ENCODE measurements around the gene ANXA7. TPM values are rescaled to one million over a fixed set of nuclear protein-coding genes. Genes with fewer than 3 reads are reported as not detected.
A peak's percentile ranks its signal among the peaks of the same experiment; 100 is the strongest.

ANXA7 gene
- polyA plus RNA-seq, 2 of the 4 experiments (the other 2 are of a cell fraction) = 96.2 to 150 TPM

DNA sequence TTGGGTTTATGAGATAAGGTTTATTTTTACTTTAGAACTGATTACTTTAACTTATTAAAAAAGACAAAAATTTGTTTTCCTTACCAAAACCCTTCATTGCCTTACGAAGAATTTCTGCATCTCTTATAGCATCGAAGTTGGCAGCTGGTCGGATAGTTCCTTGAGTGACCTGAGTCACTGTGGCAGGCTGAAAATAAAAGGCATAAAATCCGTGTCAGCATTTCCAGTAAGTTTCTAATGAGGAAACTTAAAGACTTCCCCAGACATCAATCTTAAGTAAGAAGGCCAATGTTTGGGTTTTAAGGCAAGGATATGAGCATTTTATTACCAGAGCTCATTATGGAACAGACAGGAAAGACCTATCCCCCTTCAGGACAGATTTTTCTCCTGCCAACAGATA, 25.6 kb downstream of the ANXA7 start:
- 87% methylated on average over 4 of the region's 4 CpGs for WGBS (ENCODE audit: missing lambda C conversion rate)
- Histone ChIP-seq H3K4me3 (no peak overlapping the region), H3K9me3 (no peaks in the 10 kb centered on the region), H3K4me1 (no peaks in the 10 kb centered on the region), H3K27ac (no peak overlapping the region), H3K4me2 (no peak overlapping the region)
- FAIRE-seq (no peak), DNase-seq (ENCODE audit: low read depth in 1 of 2, low spot score in 1 of 2) (no peak), ATAC-seq (no peak)
- ChIA-PET CTCF (no interaction called here), POLR2A (no interaction called here)
- TF ChIP-seq GATA3 (IDR thresholded peaks at IDR 0.05; ENCODE audit: borderline replicate concordance) (no peak), MAFK (IDR thresholded peaks at IDR 0.05; ENCODE audit: partially characterized antibody) (peak; percentile 83)
- TF ChIP-seq, protein P1, sequence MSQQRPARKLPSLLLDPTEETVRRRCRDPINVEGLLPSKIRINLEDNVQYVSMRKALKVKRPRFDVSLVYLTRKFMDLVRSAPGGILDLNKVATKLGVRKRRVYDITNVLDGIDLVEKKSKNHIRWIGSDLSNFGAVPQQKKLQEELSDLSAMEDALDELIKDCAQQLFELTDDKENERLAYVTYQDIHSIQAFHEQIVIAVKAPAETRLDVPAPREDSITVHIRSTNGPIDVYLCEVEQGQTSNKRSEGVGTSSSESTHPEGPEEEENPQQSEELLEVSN (IDR thresholded peaks at IDR 0.05; ENCODE audit: borderline replicate concordance, low read depth) = no peak

DNA sequence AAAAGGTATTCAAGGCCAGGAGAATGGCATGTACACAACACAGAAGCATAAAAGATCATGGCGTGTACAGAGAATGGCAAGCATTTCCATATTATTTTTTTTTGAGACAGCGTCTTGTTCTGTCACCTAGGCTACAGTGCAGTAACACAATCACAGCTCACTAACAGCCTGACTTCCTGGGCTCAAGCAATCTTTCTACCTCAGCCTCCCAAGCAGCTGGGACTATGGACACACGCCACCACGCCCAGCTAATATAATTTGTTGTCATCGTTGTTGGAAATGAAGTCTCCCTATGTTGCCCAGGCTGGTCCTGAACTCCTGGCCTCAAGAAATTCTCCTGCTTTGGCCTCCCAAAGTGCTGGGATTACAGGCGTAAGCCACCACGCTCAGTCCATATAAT, 27.3 kb downstream of the ANXA7 start:
- H3K9me3 ChIP-seq = no peaks in the 10 kb centered on the region
- no peak for ATAC-seq
- H3K4me2 ChIP-seq = no peak overlapping the region
- TF ChIP-seq RCOR1 (IDR thresholded peaks at IDR 0.05; ENCODE audit: low read depth, low read length) = no peak
- TF ChIP-seq ZSCAN20 (CRISPR knock-in tag; IDR thresholded peaks at IDR 0.05) = no peak
- no peak for TF ChIP-seq TFCP2L1 (CRISPR knock-in tag; IDR thresholded peaks at IDR 0.05)
- TF ChIP-seq HDAC2 (IDR thresholded peaks at IDR 0.05) = no peak
- TF ChIP-seq TP53 (CRISPR knock-in tag; IDR thresholded peaks at IDR 0.05) = no peak
- no peak for TF ChIP-seq ZC3H11A (IDR thresholded peaks at IDR 0.05)
- no peak for TF ChIP-seq FOXS1 (CRISPR knock-in tag; IDR thresholded peaks at IDR 0.05)
- TF ChIP-seq, protein P2, sequence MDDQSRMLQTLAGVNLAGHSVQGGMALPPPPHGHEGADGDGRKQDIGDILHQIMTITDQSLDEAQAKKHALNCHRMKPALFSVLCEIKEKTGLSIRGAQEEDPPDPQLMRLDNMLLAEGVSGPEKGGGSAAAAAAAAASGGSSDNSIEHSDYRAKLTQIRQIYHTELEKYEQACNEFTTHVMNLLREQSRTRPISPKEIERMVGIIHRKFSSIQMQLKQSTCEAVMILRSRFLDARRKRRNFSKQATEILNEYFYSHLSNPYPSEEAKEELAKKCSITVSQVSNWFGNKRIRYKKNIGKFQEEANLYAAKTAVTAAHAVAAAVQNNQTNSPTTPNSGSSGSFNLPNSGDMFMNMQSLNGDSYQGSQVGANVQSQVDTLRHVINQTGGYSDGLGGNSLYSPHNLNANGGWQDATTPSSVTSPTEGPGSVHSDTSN (IDR thresholded peaks at IDR 0.05) = no peak
- TF ChIP-seq NPAS2 (CRISPR knock-in tag; IDR thresholded peaks at IDR 0.05; ENCODE audit: borderline replicate concordance) = no peak
- no peak for TF ChIP-seq RAD21 (conservative IDR thresholded peaks at IDR 0.05 in 1 of 2, IDR thresholded peaks at IDR 0.05 in 1 of 2)
- TF ChIP-seq, protein P1 (IDR thresholded peaks at IDR 0.05; ENCODE audit: borderline replicate concordance, low read depth) = no peak
- no peak for TF ChIP-seq CHD4 (IDR thresholded peaks at IDR 0.05; ENCODE audit: borderline replicate concordance)
- TF ChIP-seq NFE2L2 (conservative IDR thresholded peaks at IDR 0.05; ENCODE audit: low read length) = no peak
- no peak for TF ChIP-seq JUNB (IDR thresholded peaks at IDR 0.05)
- no peak for TF ChIP-seq NR3C1 (IDR thresholded peaks at IDR 0.05)
- no peak for TF ChIP-seq MAFK (IDR thresholded peaks at IDR 0.05; ENCODE audit: partially characterized antibody)
- no peak for TF ChIP-seq CEBPB (IDR thresholded peaks at IDR 0.05)
- no peak for TF ChIP-seq POLR2A (IDR thresholded peaks at IDR 0.05; ENCODE audit: low read length)
- no peak for TF ChIP-seq MAZ (IDR thresholded peaks at IDR 0.05; ENCODE audit: borderline replicate concordance, low read depth, low read length)
- ChIA-PET CTCF (interaction anchor here (1.1 kb wide), 2 partner anchors 11 to 16 kb away, joined by 3 to 5 read pairs; no protein-coding TSS in a partner anchor), POLR2A (no interaction called here)
- no peak overlapping the region for H3K4me3 ChIP-seq
- no peaks in the 10 kb centered on the region for H3K4me1 ChIP-seq
- no peak overlapping the region for H3K27ac ChIP-seq
- DNase-seq (ENCODE audit: low read depth in 1 of 2, low spot score in 1 of 2) = no peak
- FAIRE-seq = no peak
- WGBS (ENCODE audit: missing lambda C conversion rate) = 94% methylated on average over 7 of the region's 7 CpGs

DNA sequence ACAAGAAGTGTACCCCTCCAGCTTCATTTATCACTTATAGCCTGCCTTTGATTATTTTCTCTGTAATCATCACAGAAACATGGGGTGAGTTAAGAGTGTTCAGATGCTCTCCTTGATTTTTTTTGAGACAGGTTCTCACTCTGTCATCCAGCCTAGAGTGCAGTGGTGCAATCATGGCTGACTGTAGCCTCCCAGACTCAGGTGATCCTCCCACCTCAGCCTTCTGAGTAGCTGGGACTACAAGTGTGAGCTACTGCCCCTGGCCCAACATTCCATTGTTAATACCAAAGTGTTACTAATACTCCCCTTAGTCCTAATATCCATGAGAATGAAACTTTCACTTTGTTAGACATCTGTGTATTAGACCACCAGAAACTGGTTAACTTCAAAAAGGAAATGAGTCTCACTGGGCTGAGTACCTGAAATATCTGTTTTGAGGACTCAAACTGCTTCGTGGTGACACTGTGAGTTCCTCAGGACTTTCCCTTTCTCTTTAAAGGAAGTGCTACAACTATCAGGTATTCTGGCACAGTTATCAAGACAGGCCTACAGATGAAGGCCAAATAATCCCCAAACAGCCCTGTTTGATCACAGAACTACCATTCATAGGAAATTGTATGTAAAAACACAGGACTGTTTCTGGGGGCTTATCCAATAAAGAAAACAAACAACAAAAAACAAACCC, 34.7 kb downstream of the ANXA7 start:
- ChIA-PET CTCF (interaction anchor here (1.1 kb wide), 1 partner anchor 28 kb away, joined by 3 read pairs; no protein-coding TSS in a partner anchor), POLR2A (no interaction called here)
- no peak for DNase-seq (ENCODE audit: low read depth in 1 of 2, low spot score in 1 of 2)
- FAIRE-seq = no peak
- WGBS (ENCODE audit: missing lambda C conversion rate) = 65% methylated on average over 1 of the region's 1 CpG
- H3K4me3 ChIP-seq = no peak overlapping the region
- ATAC-seq = no peak
- no peaks in the 10 kb centered on the region for H3K9me3 ChIP-seq
- no peak overlapping the region for H3K27ac ChIP-seq
- H3K4me2 ChIP-seq = no peak overlapping the region
- no peaks in the 10 kb centered on the region for H3K4me1 ChIP-seq
- TF ChIP-seq PHF8 (IDR thresholded peaks at IDR 0.05; ENCODE audit: borderline replicate concordance, low read depth) (no peak), CHD4 (IDR thresholded peaks at IDR 0.05; ENCODE audit: borderline replicate concordance) (no peak), FOXS1 (CRISPR knock-in tag; IDR thresholded peaks at IDR 0.05) (no peak), MAFK (IDR thresholded peaks at IDR 0.05; ENCODE audit: partially characterized antibody) (no peak), RCOR1 (IDR thresholded peaks at IDR 0.05; ENCODE audit: low read depth, low read length) (no peak), NR3C1 (IDR thresholded peaks at IDR 0.05) (no peak), TFCP2L1 (CRISPR knock-in tag; IDR thresholded peaks at IDR 0.05) (no peak), HOXB5 (CRISPR knock-in tag; IDR thresholded peaks at IDR 0.05) (no peak), POLR2AphosphoS2 (conservative IDR thresholded peaks at IDR 0.05; ENCODE audit: low read length) (no peak), MAZ (IDR thresholded peaks at IDR 0.05; ENCODE audit: borderline replicate concordance, low read depth, low read length) (no peak), RFX5 (IDR thresholded peaks at IDR 0.05) (no peak)
- TF ChIP-seq, protein P3, sequence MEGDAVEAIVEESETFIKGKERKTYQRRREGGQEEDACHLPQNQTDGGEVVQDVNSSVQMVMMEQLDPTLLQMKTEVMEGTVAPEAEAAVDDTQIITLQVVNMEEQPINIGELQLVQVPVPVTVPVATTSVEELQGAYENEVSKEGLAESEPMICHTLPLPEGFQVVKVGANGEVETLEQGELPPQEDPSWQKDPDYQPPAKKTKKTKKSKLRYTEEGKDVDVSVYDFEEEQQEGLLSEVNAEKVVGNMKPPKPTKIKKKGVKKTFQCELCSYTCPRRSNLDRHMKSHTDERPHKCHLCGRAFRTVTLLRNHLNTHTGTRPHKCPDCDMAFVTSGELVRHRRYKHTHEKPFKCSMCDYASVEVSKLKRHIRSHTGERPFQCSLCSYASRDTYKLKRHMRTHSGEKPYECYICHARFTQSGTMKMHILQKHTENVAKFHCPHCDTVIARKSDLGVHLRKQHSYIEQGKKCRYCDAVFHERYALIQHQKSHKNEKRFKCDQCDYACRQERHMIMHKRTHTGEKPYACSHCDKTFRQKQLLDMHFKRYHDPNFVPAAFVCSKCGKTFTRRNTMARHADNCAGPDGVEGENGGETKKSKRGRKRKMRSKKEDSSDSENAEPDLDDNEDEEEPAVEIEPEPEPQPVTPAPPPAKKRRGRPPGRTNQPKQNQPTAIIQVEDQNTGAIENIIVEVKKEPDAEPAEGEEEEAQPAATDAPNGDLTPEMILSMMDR (IDR thresholded peaks at IDR 0.05) = no peak
- TF ChIP-seq, protein P1 (IDR thresholded peaks at IDR 0.05; ENCODE audit: borderline replicate concordance, low read depth) = no peak
- TF ChIP-seq, protein P4, sequence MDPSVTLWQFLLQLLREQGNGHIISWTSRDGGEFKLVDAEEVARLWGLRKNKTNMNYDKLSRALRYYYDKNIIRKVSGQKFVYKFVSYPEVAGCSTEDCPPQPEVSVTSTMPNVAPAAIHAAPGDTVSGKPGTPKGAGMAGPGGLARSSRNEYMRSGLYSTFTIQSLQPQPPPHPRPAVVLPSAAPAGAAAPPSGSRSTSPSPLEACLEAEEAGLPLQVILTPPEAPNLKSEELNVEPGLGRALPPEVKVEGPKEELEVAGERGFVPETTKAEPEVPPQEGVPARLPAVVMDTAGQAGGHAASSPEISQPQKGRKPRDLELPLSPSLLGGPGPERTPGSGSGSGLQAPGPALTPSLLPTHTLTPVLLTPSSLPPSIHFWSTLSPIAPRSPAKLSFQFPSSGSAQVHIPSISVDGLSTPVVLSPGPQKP (IDR thresholded peaks at IDR 0.05; ENCODE audit: low read depth, low read length) = no peak
- TF ChIP-seq, protein P5, sequence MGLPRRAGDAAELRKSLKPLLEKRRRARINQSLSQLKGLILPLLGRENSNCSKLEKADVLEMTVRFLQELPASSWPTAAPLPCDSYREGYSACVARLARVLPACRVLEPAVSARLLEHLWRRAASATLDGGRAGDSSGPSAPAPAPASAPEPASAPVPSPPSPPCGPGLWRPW (IDR thresholded peaks at IDR 0.05) = no peak

Measured in A549 (cell line).